Fibroblast of the aortic adventitia (primary cell): ENCODE data around the gene USP47. TPM values are rescaled to one million over a fixed set of nuclear protein-coding genes. Genes with fewer than 3 reads are reported as not detected.

Experiments used
- DNase-seq: peaks from one replicate; pipeline ENCODE4 v3.0.0-alpha.2; 2010; ENCODE audit warnings: low read depth
- H3K4me3 ChIP-seq: 2 replicates; pipeline ENCODE4 v1.5.1; 2011; ENCODE audit warnings: low read depth, mild to moderate bottlenecking, control low read depth, low read length, moderate library complexity
- CTCF ChIP-seq: IDR thresholded peaks from 2 replicates; pipeline ENCODE4 v1.5.1; 2011; ENCODE audit warnings: mild to moderate bottlenecking, low read length, control low read depth, inconsistent platforms; ENCODE audit not compliant: insufficient read depth
- total RNA-seq: library from RNA; depleted of rRNA; stranded (reverse); fragments of >200 nt; gene quantifications from 2 replicates; pipeline ENCODE4 v1.2.3, GENCODE V29; 2012; ENCODE audit warnings: low replicate concordance

The USP47 gene
- total RNA-seq, 1 donor: 59.8 TPM

- TF ChIP-seq CTCF: no peak
- DNase-seq: no peak
- H3K4me3 ChIP-seq: no peak overlapping the region
Observed at GRCh38 chr11:11985954-11986949, 144.5 kb downstream of the USP47 start.

GRCh38 chr11:11987503-11988022, 145.8 kb downstream of the USP47 start:
- H3K4me3 ChIP-seq: no peak overlapping the region
- DNase-seq: peak; percentile 42
- peak; percentile 51 for TF ChIP-seq CTCF

GRCh38 chr11:11988099-11988651, 146.4 kb downstream of the USP47 start:
- no peak overlapping the region for H3K4me3 ChIP-seq
- DNase-seq: peak; percentile 30
- TF ChIP-seq CTCF: no peak

GRCh38 chr11:11988681-11989261, 147.0 kb downstream of the USP47 start:
- no peak for DNase-seq
- TF ChIP-seq CTCF: peak; percentile 34
- no peak overlapping the region for H3K4me3 ChIP-seq

GRCh38 chr11:11989774-11990744, 148.3 kb downstream of the USP47 start:
- DNase-seq: peak; percentile 40
- no peak for TF ChIP-seq CTCF
- H3K4me3 ChIP-seq: no peak overlapping the region
